GM10266 (cell line): Measurements from ENCODE around the gene NAV3.

Experiments used
- DNase-seq: peaks from one replicate; pipeline ENCODE4 v3.0.0; 2012; ENCODE audit errors: extremely low spot score
- CTCF ChIP-seq: IDR thresholded peaks from 2 replicates; pipeline ENCODE4 v1.5.1; 2012; ENCODE audit warnings: mild to moderate bottlenecking, low read depth; ENCODE audit not compliant: control insufficient read depth, insufficient read depth; ENCODE audit errors: missing control alignments

NAV3 gene

GRCh38 chr12:78050790-78051189 is 220.1 kb downstream of the NAV3 start:
- no peak for TF ChIP-seq CTCF
- no peak for DNase-seq

DNA sequence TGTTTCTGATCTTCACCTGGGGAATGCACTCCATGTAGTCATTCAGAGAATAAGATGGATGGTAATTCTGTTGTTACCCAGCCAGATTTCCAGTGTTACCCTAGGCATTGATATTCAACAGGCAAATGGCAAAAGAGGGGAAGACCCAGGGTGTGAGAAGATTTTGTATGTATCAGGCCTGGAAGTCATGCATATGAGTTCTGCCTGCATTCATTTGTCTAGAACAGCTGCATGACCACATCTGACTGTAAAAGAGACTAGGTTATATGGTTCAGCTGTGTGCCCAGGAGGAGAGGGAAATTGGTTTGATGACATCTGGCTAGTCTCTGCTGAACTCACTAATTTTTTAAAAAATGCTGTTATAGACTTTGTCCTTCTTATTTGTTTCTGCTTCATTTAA is 224.9 kb downstream of the NAV3 start:
- no peak for DNase-seq
- no peak for TF ChIP-seq CTCF

DNA sequence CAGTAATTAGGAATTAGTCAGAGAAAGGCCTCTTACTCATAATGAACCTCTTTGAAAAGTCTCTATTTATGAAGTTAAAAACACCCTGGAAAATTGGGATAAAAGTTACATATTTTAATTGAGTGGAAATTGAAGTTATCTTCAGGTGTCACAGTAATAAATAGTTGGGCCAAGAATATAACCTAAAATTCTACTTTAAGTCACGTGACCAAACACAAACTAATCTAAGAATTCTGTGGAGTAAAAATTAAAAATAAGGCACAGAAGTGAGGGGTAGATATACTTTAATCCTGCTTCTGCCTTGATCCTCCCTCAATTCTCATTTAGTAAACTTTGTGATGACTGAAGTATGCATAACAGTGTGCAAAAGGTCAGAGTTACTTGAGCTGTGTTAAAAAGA is 226.4 kb downstream of the NAV3 start:
- TF ChIP-seq CTCF: no peak
- no peak for DNase-seq

DNA sequence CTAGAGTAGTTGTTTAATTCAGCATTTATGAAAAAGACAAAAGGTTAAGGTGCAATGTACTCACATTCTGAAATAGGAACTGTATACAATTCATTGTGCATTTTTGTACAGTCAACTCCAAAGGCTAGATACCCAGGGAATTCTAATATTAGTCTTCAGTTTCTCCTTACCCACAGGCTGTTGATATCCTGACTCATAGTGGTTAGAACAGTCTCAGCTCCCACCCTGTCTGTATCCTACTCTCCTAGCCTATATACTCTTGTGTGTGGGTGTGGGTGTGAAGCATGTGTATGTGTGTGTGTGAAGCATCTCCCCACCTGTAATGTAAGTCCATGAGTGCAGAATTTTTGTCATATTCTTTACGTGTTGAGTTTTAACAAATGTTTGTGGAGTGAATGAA is 229.5 kb downstream of the NAV3 start:
- TF ChIP-seq CTCF: no peak
- DNase-seq: no peak

DNA sequence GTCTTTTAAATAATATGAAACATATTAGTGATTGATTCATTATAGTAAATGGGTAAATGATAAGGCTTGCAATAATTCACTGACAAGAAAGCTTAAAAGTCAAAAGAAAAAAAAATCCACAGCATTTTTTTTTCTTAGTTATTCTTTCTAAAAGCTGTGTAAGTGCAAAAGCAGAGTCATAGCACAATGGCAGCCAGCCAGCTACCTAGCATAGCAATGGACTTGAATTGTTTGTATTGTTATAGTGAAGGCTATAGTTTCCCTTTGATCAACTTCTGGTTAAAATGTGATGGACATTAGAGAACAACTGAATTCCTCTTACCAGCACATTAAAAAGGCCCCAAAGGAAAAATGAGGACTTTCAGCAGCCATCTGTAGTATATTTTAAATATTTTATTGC is 232.1 kb downstream of the NAV3 start:
- DNase-seq: no peak
- TF ChIP-seq CTCF: no peak

DNA sequence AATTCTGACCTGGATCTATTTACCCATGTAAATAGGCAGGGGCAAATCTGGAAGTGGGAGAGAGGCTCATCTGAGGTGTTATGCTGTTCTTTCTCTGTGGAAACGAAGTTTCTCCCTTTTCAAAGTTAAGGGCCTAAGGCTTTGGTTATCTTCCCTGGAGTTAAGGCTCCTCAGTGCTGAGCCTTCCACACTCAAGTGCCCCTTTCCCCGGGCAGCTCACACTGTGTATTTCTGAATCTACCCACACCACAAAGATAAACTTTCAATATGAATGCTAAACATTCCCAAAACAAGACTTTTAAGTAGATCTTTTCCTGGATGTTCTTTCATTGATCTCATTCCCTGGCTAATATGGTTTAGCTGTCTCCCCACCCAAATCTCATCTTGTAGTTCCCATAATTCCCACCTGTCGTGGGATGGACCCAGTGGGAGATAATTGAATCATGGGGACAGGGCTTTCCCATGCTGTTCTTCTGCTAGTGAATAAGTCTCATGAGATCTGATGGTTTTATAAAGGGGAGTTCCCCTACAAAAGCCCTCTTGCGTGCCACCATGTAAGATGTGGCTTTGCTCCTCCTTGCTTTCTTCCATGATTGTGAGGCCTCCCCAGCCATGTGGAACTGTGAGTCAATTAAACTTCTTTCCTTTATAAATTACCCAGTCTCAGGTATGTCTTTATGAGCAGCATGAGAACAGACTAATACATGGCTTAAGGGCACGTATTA is 251.1 kb downstream of the NAV3 start:
- DNase-seq: no peak
- TF ChIP-seq CTCF: no peak

DNA sequence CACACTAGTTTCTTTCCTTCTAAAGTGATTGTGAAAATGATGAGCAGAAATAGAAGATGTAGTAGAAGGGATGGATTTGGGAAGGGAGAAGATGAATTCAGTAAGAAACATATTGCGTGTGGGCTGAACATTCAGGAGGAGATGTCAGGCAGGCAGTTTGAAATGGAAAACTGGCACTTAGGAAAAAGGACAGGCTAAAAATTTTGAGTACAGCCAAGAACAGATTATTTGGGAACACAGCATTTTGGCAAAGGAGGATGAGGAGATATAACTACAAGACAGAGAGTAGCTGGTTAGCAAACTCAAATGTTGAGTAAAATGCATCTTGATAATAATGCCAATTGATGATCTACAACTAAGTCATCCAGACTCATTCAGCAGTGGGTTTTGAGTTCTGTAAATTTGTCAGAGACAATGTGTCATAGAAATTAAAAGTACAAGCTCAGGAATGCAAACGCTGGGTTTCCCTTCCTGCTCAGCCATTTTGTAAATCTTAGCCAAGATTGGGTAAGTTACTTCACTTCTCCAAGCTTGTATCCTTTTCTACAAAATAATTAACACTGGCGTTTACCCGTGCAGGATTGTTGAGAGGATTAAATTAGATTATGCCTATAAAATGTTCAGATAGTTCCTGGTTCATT is 255.0 kb downstream of the NAV3 start:
- no peak for TF ChIP-seq CTCF
- no peak for DNase-seq
